PC-3 (cell line): ENCODE results near the gene SIRPG. TPM values are rescaled to one million over a fixed set of nuclear protein-coding genes. Genes with fewer than 3 reads are reported as not detected.

ENCODE experiments used
- ATAC-seq: fragments of 200-7000 bp; cut with Tn5 transposase; 2 replicates; pipeline ENCODE4 v1.9.1; 2020; ENCODE audit warnings: mild to moderate bottlenecking, moderate library complexity
- BruUV-seq: library from RNA; stranded (reverse); fragments of 400-500 nt; replicated peaks from 2 replicates; lab custom pipeline; 2021; lab: Mats Ljungman, UMichigan
- CTCF ChIA-PET: fragments of 300-600 bp; sonication (Branson Sonifier 250); formaldehyde crosslinking; loops from one replicate; lab custom pipeline; 2022; ENCODE audit warnings: antibody characterized with exemption; lab: Charles Lee
- POLR2A ChIA-PET: fragments of 300-600 bp; sonication (Branson Sonifier 250); formaldehyde crosslinking; loops from one replicate; lab custom pipeline; 2022; ENCODE audit warnings: antibody characterized with exemption; ENCODE audit not compliant: unreplicated experiment; lab: Charles Lee
- DNase-seq: peaks from one replicate; pipeline ENCODE4 v3.0.0-alpha.2; 2015
- H2AFZ ChIP-seq: fragments of 300-600 bp; sonication (generic); 2 replicates; pipeline ENCODE4 v1.6.0; 2016; ENCODE audit warnings: antibody characterized with exemption, low read length
- H3F3A ChIP-seq: fragments of 300-600 bp; sonication (generic); one replicate; pipeline ENCODE4 v1.6.0; 2017; ENCODE audit warnings: antibody characterized with exemption, low read length, control low read depth, mild to moderate bottlenecking; ENCODE audit not compliant: unreplicated experiment
- H3K27ac ChIP-seq: fragments of 300-600 bp; sonication (generic); 2 replicates; pipeline ENCODE4 v1.5.1; 2016; ENCODE audit warnings: mild to moderate bottlenecking, low read length
- H3K27me3 ChIP-seq: fragments of 300-600 bp; sonication (generic); 2 replicates; pipeline ENCODE4 v1.6.1; 2016; ENCODE audit warnings: low read length, mixed read lengths
- H3K36me3 ChIP-seq: fragments of 300-600 bp; sonication (generic); 2 replicates; pipeline ENCODE4 v1.6.1; 2016; ENCODE audit warnings: low read depth, mixed run types, low read length, mixed read lengths
- H3K4me1 ChIP-seq: fragments of 300-600 bp; sonication (generic); 2 replicates; pipeline ENCODE4 v1.5.1; 2016; ENCODE audit warnings: low read length; ENCODE audit not compliant: insufficient read depth
- H3K4me2 ChIP-seq: fragments of 300-600 bp; sonication (generic); 2 replicates; pipeline ENCODE4 v1.6.0; 2016; ENCODE audit warnings: low read length
- H3K4me3 ChIP-seq: fragments of 300-600 bp; sonication (generic); 2 replicates; pipeline ENCODE4 v1.5.1; 2016; ENCODE audit warnings: mild to moderate bottlenecking, low read length, mixed read lengths
- H3K79me2 ChIP-seq: fragments of 300-600 bp; sonication (generic); 2 replicates; pipeline ENCODE4 v1.6.1; 2017; ENCODE audit warnings: low read length, mixed read lengths
- H3K9ac ChIP-seq: fragments of 300-600 bp; sonication (generic); 2 replicates; pipeline ENCODE4 v1.6.0; 2016; ENCODE audit warnings: mild to moderate bottlenecking, low read length
- H3K9me2 ChIP-seq: fragments of 300-600 bp; sonication (generic); replicated peaks from 2 replicates; pipeline ENCODE4 v1.6.1; 2016; ENCODE audit warnings: mixed run types, low read length, mixed read lengths
- H3K9me3 ChIP-seq: fragments of 300-600 bp; sonication (generic); 2 replicates; pipeline ENCODE4 v1.6.1; 2016; ENCODE audit warnings: low read length, mixed read lengths
- H4K20me1 ChIP-seq: fragments of 300-600 bp; sonication (generic); 2 replicates; pipeline ENCODE4 v1.6.1; 2016; ENCODE audit warnings: low read length, mixed read lengths
- EZH2 ChIP-seq: fragments of 300-600 bp; sonication (generic); IDR thresholded peaks from one replicate; pipeline ENCODE4 v1.6.1; 2017; ENCODE audit warnings: antibody characterized with exemption, mild to moderate bottlenecking, low read length; ENCODE audit not compliant: unreplicated experiment
- EZH2phosphoT487 ChIP-seq: fragments of 300-600 bp; sonication (generic); IDR thresholded peaks from 2 replicates; pipeline ENCODE4 v1.6.1; 2018; ENCODE audit warnings: mild to moderate bottlenecking, antibody characterized with exemption, low read length, borderline replicate concordance
- intact Hi-C: fragments of 100-400 bp; cut with micrococcal nuclease; formaldehyde crosslinking; loops from 2 replicates; pipeline ENCODE4 v1.9.0; 2023
- total RNA-seq: library from RNA; depleted of rRNA; stranded (reverse); fragments of >200 nt; gene quantifications from 2 replicates; pipeline ENCODE4 v1.2.3, GENCODE V29; 2014
- TF ChIP-seq, protein P1 (sequence below): fragments of 300-600 bp; sonication (generic); conservative IDR thresholded peaks from 2 replicates; pipeline ENCODE4 v1.5.1; 2017; ENCODE audit warnings: antibody characterized with exemption, low read depth, mild to moderate bottlenecking, low read length

SIRPG gene
- total RNA-seq, 1 experiment from 2014 or later, result not detected

DNA sequence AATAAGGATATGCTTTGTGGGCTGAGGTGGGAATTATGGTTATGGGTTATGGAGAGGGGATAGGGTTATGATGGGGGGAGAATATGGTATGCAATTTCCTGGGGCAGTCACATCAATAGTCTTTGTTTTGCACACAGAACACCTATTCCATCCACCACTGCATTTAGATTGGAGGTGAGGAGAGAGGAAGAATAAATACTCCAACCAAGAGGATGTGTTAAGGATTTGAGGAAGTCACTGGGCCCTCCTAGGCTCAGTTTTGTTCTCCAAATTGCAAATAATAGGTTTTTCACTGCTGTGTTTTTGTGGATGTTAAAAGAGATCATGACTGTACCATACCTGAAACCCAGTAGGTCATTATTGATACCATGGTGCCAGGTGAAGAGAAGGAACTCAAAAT lies 29.5 kb upstream of the SIRPG start:
- H4K20me1 ChIP-seq, result no peaks in the 10 kb centered on the region
- DNase-seq (no peak), ATAC-seq (no peak)
- no peaks in the 10 kb centered on the region for H3K4me1 ChIP-seq
- no peaks in the 10 kb centered on the region for H3K27me3 ChIP-seq
- H3K9ac ChIP-seq, result no peak overlapping the region
- H3K9me2 ChIP-seq, result no peaks in the 10 kb centered on the region
- no peaks in the 10 kb centered on the region for H3F3A ChIP-seq
- no peaks in the 10 kb centered on the region for H3K79me2 ChIP-seq
- no peaks in the 10 kb centered on the region; the same call in 1 of the 2 replicates for H3K36me3 ChIP-seq
- intact Hi-C loops, result no loop called here
- POLR2A ChIA-PET, result no interaction called here
- CTCF ChIA-PET, result no interaction called here
- H2AFZ ChIP-seq, result no peak overlapping the region
- H3K9me3 ChIP-seq, result peaks cover 11% of the 10 kb centered on the region; the same call in 1 of the 2 replicates
- H3K4me2 ChIP-seq, result no peak overlapping the region
- no peak for TF ChIP-seq EZH2
- TF ChIP-seq, protein P1, sequence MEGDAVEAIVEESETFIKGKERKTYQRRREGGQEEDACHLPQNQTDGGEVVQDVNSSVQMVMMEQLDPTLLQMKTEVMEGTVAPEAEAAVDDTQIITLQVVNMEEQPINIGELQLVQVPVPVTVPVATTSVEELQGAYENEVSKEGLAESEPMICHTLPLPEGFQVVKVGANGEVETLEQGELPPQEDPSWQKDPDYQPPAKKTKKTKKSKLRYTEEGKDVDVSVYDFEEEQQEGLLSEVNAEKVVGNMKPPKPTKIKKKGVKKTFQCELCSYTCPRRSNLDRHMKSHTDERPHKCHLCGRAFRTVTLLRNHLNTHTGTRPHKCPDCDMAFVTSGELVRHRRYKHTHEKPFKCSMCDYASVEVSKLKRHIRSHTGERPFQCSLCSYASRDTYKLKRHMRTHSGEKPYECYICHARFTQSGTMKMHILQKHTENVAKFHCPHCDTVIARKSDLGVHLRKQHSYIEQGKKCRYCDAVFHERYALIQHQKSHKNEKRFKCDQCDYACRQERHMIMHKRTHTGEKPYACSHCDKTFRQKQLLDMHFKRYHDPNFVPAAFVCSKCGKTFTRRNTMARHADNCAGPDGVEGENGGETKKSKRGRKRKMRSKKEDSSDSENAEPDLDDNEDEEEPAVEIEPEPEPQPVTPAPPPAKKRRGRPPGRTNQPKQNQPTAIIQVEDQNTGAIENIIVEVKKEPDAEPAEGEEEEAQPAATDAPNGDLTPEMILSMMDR, result no peak
- no peak for TF ChIP-seq EZH2phosphoT487
- no peak overlapping the region for H3K4me3 ChIP-seq
- no TSS peak for BruUV-seq
- no peak overlapping the region for H3K27ac ChIP-seq

- H3K4me2 ChIP-seq, result no peak overlapping the region
Measured at GRCh38 chr20:1686151-1686748, 28.7 kb upstream of the SIRPG start.

More at GRCh38 chr20:1686151-1686748, 28.7 kb upstream of the SIRPG start:
- Histone ChIP-seq H3K79me2 (no peaks in the 10 kb centered on the region), H3K9me3 (peaks cover 11% of the 10 kb centered on the region; the same call in 1 of the 2 replicates), H4K20me1 (no peaks in the 10 kb centered on the region), H3K4me3 (no peak overlapping the region), H3F3A (no peaks in the 10 kb centered on the region), H3K27me3 (no peaks in the 10 kb centered on the region), H2AFZ (no peak overlapping the region), H3K27ac (no peak overlapping the region), H3K4me1 (no peaks in the 10 kb centered on the region), H3K36me3 (no peaks in the 10 kb centered on the region; the same call in 1 of the 2 replicates), H3K9me2 (no peaks in the 10 kb centered on the region), H3K9ac (no peak overlapping the region)
- ChIA-PET POLR2A (no interaction called here), CTCF (interaction anchor here (0.7 kb wide), 1 partner anchor 52 kb away, joined by 3 read pairs; no protein-coding TSS in a partner anchor)
- ATAC-seq (no peak), DNase-seq (no peak)
- no TSS peak for BruUV-seq
- intact Hi-C loops, result no loop called here
- TF ChIP-seq EZH2phosphoT487, result no peak
- TF ChIP-seq EZH2, result no peak
- TF ChIP-seq, protein P1, result no peak
